ENCODE data around the gene RLBP1. TPM values are rescaled to one million over a fixed set of nuclear protein-coding genes. Genes with fewer than 3 reads are reported as not detected.

Gene RLBP1
- total and polyA plus RNA-seq, 10 of the 15 experiments (the other 5 are each of a cell fraction or from before 2014, with no cell fraction given) = 0.06 TPM; not detected in 9

DNA sequence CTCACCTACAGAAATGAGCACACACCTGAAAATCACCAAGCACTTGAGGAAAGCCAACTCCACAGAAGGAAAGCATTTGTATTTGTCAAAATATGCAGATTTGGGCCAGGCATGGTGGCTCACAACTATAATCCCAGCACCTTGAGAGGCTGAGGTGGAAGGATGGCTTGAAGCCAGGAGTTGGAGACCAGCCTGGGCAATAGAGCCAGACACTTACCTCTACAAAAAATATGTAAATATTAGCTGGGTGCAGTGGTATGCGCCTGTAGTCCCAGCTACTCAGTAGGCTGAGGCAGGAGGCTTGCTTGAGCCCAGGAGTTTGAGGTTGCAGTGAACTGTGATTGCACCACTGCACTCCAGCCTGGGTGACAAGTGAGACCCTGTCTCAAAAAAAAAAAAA, 12.3 kb downstream of the RLBP1 start:
- ATAC-seq (no peak), DNase-seq (ENCODE audit: low read depth, low spot score) (no peak), FAIRE-seq (no peak)
- Histone ChIP-seq H3K9me3 (replicated peaks; ENCODE audit: control insufficient read depth, insufficient read depth, low read length) (no peaks in the 10 kb centered on the region), H3K4me1 (ENCODE audit: control insufficient read depth, insufficient read depth, low read length) (no peaks in the 10 kb centered on the region), H3K27me3 (replicated peaks in 1 of 2; ENCODE audit: control insufficient read depth in 2 of 2, insufficient read depth in 2 of 2, low read length in 1 of 2) (no peaks in the 10 kb centered on the region), H4K20me1 (ENCODE audit: control insufficient read depth, insufficient read depth) (no peaks in the 10 kb centered on the region), H2AFZ (ENCODE audit: control insufficient read depth, low read depth, low read length) (no peak overlapping the region), H3K4me3 (no peak overlapping the region), H3K36me3 (ENCODE audit: control insufficient read depth in 2 of 2, insufficient read depth in 2 of 2, low read length in 1 of 2) (no peaks in the 10 kb centered on the region), H3K79me2 (ENCODE audit: control insufficient read depth, insufficient read depth, low read length) (no peaks in the 10 kb centered on the region), H3K27ac (ENCODE audit: control insufficient read depth, insufficient read depth) (no peak overlapping the region), H3K4me2 (ENCODE audit: control insufficient read depth, insufficient read depth) (no peak overlapping the region), H3K9ac (ENCODE audit: control insufficient read depth, insufficient read depth, low read length) (no peak overlapping the region)
- intact Hi-C loops (cut with micrococcal nuclease; ENCODE audit: unreplicated experiment) = loop anchor here (5.0 to 10.0 kb wide), 3 partner anchors 96 to 263 kb away; partner anchors contain the start of gene POLG
- ChIA-PET RAD21 (ENCODE audit: unreplicated experiment) (interaction anchor here (0.8 kb wide), 1 partner anchor 149 kb away, joined by 3 read pairs; no protein-coding TSS in a partner anchor), POLR2A (no interaction called here), SMC1A (ENCODE audit: uncharacterized antibody, unreplicated experiment) (interaction anchor here (0.6 kb wide), 1 partner anchor 115 kb away, joined by 3 read pairs; no protein-coding TSS in a partner anchor), CTCF (no interaction called here)
- in situ Hi-C loops (cut with MboI) = no loop called here
- BruUV-seq (replicated peaks) = no TSS peak
- WGBS (ENCODE audit: insufficient coverage, insufficient replicate concordance, low lambda C conversion rate, missing lambda C conversion rate) = 57% methylated on average over 1 of the region's 1 CpG
- TF ChIP-seq RFX5 (IDR thresholded peaks at IDR 0.05; ENCODE audit: low read depth, low read length) (no peak), IKZF1 (conservative IDR thresholded peaks at IDR 0.05) (no peak), FOS (IDR thresholded peaks at IDR 0.05; ENCODE audit: borderline replicate concordance, extremely low read depth, insufficient read length) (no peak), CEBPB (IDR thresholded peaks at IDR 0.05; ENCODE audit: borderline replicate concordance in 1 of 2, low read depth in 2 of 2, low read length in 2 of 2) (no peak), IKZF2 (IDR thresholded peaks at IDR 0.05) (no peak), EGR1 (IDR thresholded peaks at IDR 0.05; ENCODE audit: borderline replicate concordance in 1 of 2, low read depth in 2 of 2, low read length in 2 of 2) (no peak), SMAD1 (IDR thresholded peaks at IDR 0.05; ENCODE audit: low read depth, partially characterized antibody) (no peak), TARDBP (IDR thresholded peaks at IDR 0.05; ENCODE audit: borderline replicate concordance) (no peak), LARP7 (IDR thresholded peaks at IDR 0.05) (no peak), STAT1 (conservative IDR thresholded peaks at IDR 0.05) (no peak), TBL1XR1 (IDR thresholded peaks at IDR 0.05; ENCODE audit: low read depth, low read length) (no peak)
- TF ChIP-seq, protein P1, sequence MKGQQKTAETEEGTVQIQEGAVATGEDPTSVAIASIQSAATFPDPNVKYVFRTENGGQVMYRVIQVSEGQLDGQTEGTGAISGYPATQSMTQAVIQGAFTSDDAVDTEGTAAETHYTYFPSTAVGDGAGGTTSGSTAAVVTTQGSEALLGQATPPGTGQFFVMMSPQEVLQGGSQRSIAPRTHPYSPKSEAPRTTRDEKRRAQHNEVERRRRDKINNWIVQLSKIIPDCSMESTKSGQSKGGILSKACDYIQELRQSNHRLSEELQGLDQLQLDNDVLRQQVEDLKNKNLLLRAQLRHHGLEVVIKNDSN (IDR thresholded peaks at IDR 0.05; ENCODE audit: borderline replicate concordance, extremely low read length, insufficient read depth, low read depth, low read length) = no peak
